Heart left ventricle (tissue), 16 donors: ENCODE results near the gene HIPK2. TPM values are rescaled to one million over a fixed set of nuclear protein-coding genes. Genes with fewer than 3 reads are reported as not detected.

Experiments
- ATAC-seq, 4 donors: fragments of 200-7000 bp; cut with Tn5 transposase; one replicate each; pipeline ENCODE4 v1.9.1; 2020 to 2022; ENCODE audit warnings: moderate library complexity in 4 of 4, mild to moderate bottlenecking in 3 of 4, moderate number of reproducible peaks in 1 of 4
- DNase-seq, 5 donors: peaks; one replicate each; pipeline ENCODE4 v3.0.0-alpha.2; 2020
- H3K27ac ChIP-seq, 12 donors: fragments of 200-600 bp; sonication (generic) in 4 of 12; one replicate each; pipeline versions ENCODE4 v1.5.0 to v1.8.0; 2016 to 2022; ENCODE audit warnings: mild to moderate bottlenecking in 2 of 12
- H3K27me3 ChIP-seq, 9 donors: fragments of 200-600 bp; sonication (generic) in 2 of 9; one replicate each; pipeline versions ENCODE4 v1.5.1 to v1.8.0; 2016 to 2022; ENCODE audit warnings: mild to moderate bottlenecking in 3 of 9
- H3K36me3 ChIP-seq, 9 donors: fragments of 200-600 bp; sonication (generic) in 2 of 9; one replicate each; pipeline versions ENCODE4 v1.5.0 to v1.8.0; 2018 to 2022; ENCODE audit warnings: mild to moderate bottlenecking in 2 of 9
- H3K4me1 ChIP-seq, 12 donors: fragments of 200-600 bp; sonication (generic) in 4 of 12; one replicate each; pipeline versions ENCODE4 v1.5.0 to v1.8.0; 2016 to 2022; ENCODE audit warnings: mild to moderate bottlenecking in 3 of 12
- H3K4me3 ChIP-seq, 12 donors: fragments of 200-600 bp; sonication (generic) in 4 of 12; one replicate each; pipeline versions ENCODE4 v1.5.0 to v1.8.0; 2017 to 2022; ENCODE audit warnings: mild to moderate bottlenecking in 9 of 12, moderate library complexity in 4 of 12
- H3K9me3 ChIP-seq, 12 donors: fragments of 200-600 bp; sonication (generic) in 4 of 12; one replicate each; pipeline versions ENCODE4 v1.5.0 to v1.8.0; 2016 to 2022; ENCODE audit warnings: mild to moderate bottlenecking in 1 of 12
- POLR2A ChIP-seq, 2 donors: fragments of 450-650 bp; IDR thresholded peaks; one replicate each; pipeline ENCODE4 v1.6.1; 2017; ENCODE audit warnings: antibody characterized with exemption in 2 of 2, mild to moderate bottlenecking in 2 of 2, moderate library complexity in 2 of 2
- WGBS, 4 donors: extraction: QIAGEN DNeasy Blood & Tissue Kit in 2 of 4; methylation state at CpG; one replicate each; pipeline versions ENCODE4 v1.1.5 to v1.1.7; 2013 to 2018; 5-methylcytosine and 5-hydroxymethylcytosine counted together
- intact Hi-C, 10 donors: fragments of 100-400 bp; cut with DNase I; formaldehyde crosslinking; loops; one replicate each; pipeline versions ENCODE4 v1.11.1 to v1.14.2; 2022
- polyA plus RNA-seq, 2 donors: library from polyadenylated mRNA; stranded (reverse); fragments of 200-250 nt; gene quantifications; one replicate each; pipeline ENCODE4 v1.2.3, GENCODE V29; 2013
- total RNA-seq, 9 donors: library from RNA; depleted of rRNA in 2 of 9; stranded (reverse); fragments of >200 nt in 2 of 9; fragmentation: NEBNext Ultra II Directional in 3 of 9; extraction: Animal tissue kit (Norgen Biotek cat#: 25700) in 3 of 9; gene quantifications; one replicate each; pipeline versions ENCODE4 v1.1.0 to v1.2.4, GENCODE V29; 2016 to 2023
- TF ChIP-seq, protein P1 (sequence below), 12 donors: fragments of 200-600 bp; sonication (generic) in 4 of 12; IDR thresholded peaks; one replicate each; pipeline versions ENCODE4 v1.5.0 to v1.8.0; 2018 to 2022; ENCODE audit warnings: antibody characterized with exemption in 12 of 12, mild to moderate bottlenecking in 5 of 12
- donor health status: ischemic (EF 13 %, LVEDD 7.1; RV severe dilation, severe dysfunction).
- donor health status: healthy with polysubstance abuse.
- donor health status: DM: no; HTN: yes; CAD: no.
- donor health status: DM: no; HTN: no; CAD: no.
- donor health status: ischemic (EF 25% LVEDD 6.9; RV normal size, moderate dysfunction).
- donor health status: ischemic (EF 25% LVEDD 5.7; RV mildly dilated, moderate dysfunction).
- donor health status: healthy.
- donor health status: DM: yes; HTN: yes; CAD: no.
- donor health status: ischemic (EF 35%, LVEDD 5.7; RV mildly dilated, moderate dysfunction).
- donor health status: nonischemic (EF 11% LVEDD 7.7; RV severe dilation, severe dysfunction).
- donor health status: DM: yes; HTN: yes; CAD: no.
- donor health status: PGD.
- donor health status: ischemic (EF 29% LVEDD 5.4; RV normal size, mild dysfunction).
- donor health status: nonischemic (EF 23%, LVEDD 6.1; RV moderate dilation, normal function).

The HIPK2 gene
- total and polyA plus RNA-seq, 11 donors = 43.2 to 244 (median 143) TPM

GRCh38 chr7:139718141-139718540, 59.7 kb downstream of the HIPK2 start:
- H3K27ac ChIP-seq = peak overlapping the region in 1 of 12 donors; percentile 68
- H3K4me3 ChIP-seq = no peak overlapping the region
- no peak for TF ChIP-seq POLR2A (IDR thresholded peaks at IDR 0.05)
- TF ChIP-seq, protein P1, sequence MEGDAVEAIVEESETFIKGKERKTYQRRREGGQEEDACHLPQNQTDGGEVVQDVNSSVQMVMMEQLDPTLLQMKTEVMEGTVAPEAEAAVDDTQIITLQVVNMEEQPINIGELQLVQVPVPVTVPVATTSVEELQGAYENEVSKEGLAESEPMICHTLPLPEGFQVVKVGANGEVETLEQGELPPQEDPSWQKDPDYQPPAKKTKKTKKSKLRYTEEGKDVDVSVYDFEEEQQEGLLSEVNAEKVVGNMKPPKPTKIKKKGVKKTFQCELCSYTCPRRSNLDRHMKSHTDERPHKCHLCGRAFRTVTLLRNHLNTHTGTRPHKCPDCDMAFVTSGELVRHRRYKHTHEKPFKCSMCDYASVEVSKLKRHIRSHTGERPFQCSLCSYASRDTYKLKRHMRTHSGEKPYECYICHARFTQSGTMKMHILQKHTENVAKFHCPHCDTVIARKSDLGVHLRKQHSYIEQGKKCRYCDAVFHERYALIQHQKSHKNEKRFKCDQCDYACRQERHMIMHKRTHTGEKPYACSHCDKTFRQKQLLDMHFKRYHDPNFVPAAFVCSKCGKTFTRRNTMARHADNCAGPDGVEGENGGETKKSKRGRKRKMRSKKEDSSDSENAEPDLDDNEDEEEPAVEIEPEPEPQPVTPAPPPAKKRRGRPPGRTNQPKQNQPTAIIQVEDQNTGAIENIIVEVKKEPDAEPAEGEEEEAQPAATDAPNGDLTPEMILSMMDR (IDR thresholded peaks at IDR 0.05) = no peak
- DNase-seq (no peak), ATAC-seq (no peak)
- H3K4me1 ChIP-seq = peaks cover 11 to 75% (median 47%) of the 10 kb centered on the region in 12 donors
- H3K9me3 ChIP-seq = no peaks in the 10 kb centered on the region
- H3K27me3 ChIP-seq = no peaks in the 10 kb centered on the region
- peaks cover 0 to 33% (median 27%) of the 10 kb centered on the region in 9 donors for H3K36me3 ChIP-seq
- intact Hi-C loops = no loop called here

- DNase-seq = no peak
- Histone ChIP-seq H3K27me3 (no peaks in the 10 kb centered on the region), H3K27ac (no peak overlapping the region), H3K9me3 (no peaks in the 10 kb centered on the region), H3K4me3 (no peak overlapping the region), H3K4me1 (peaks cover 3 to 67% (median 42%) of the 10 kb centered on the region in 12 donors), H3K36me3 (peaks cover 0 to 44% (median 27%) of the 10 kb centered on the region in 9 donors)
- TF ChIP-seq, protein P1 (IDR thresholded peaks at IDR 0.05) = no peak
- TF ChIP-seq POLR2A (IDR thresholded peaks at IDR 0.05) = no peak
- intact Hi-C loops = no loop called here
- 96 to 97% (median 97%) methylated on average over 35 to 39 of the region's 39 CpGs for WGBS, 4 donors
- ATAC-seq = no peak
These were observed 61.4 kb downstream of the HIPK2 start for GRCh38 chr7:139716156-139716942.

- no peaks in the 10 kb centered on the region for H3K9me3 ChIP-seq
- TF ChIP-seq, protein P1 (IDR thresholded peaks at IDR 0.05) = no peak
- TF ChIP-seq POLR2A (IDR thresholded peaks at IDR 0.05) = no peak
- DNase-seq (no peak), ATAC-seq (no peak)
- H3K27me3 ChIP-seq = no peaks in the 10 kb centered on the region
- H3K4me3 ChIP-seq = no peak overlapping the region
- peaks cover 0 to 44% (median 28%) of the 10 kb centered on the region in 9 donors for H3K36me3 ChIP-seq
- WGBS, 4 donors = 92 to 93% (median 93%) methylated on average over 13 of the region's 13 CpGs
- H3K27ac ChIP-seq = peak overlapping the region in 11 of 12 donors; percentile 57 to 90 (median 77)
- H3K4me1 ChIP-seq = peaks cover 3 to 61% (median 37%) of the 10 kb centered on the region in 12 donors
- intact Hi-C loops = no loop called here
These were observed 62.5 kb downstream of the HIPK2 start for GRCh38 chr7:139715194-139715815.

DNA sequence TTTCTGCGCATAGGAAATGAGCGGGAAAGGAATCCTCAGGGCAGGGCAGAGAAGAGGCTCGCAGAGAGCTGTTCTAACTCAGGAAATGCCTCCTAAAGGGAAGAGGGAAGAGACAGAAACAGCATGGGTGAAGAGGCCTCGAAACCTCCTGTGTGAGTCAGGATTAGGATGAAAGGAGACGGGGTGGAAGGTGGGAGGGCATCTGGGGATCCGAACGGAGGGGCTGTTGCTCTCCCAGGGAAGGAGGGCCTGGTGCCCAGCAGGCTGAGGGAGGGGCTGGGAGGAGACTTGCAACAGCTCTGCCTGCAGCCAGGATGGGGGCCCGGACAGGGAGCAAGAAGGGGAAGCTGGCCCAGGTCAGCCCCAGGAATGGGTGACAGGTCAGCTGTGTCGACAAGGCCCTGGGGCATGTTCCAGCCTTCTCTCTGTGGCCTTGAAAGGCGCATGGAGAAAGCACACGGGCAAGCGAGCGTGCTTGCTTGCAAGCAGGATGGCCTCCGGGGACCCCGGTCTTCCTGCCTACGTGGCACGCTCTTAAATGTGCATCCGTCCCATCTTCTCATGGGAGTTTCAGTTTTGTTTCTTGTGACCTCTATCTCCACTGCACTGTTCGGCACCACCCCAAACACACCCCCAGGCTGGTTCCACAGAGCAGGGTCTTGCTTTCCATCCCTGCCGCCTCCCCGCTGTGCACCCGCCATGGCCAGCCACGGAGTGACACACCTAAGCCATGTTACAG, 63.5 kb downstream of the HIPK2 start:
- H3K27ac ChIP-seq = peak overlapping the region; percentile 44 to 90 (median 76)
- no peaks in the 10 kb centered on the region for H3K27me3 ChIP-seq
- H3K36me3 ChIP-seq = peaks cover 0 to 44% (median 28%) of the 10 kb centered on the region in 9 donors
- ATAC-seq (peak in 3 of 4 donors; percentile 56 to 82 (median 58)), DNase-seq (peak; percentile 56 to 79 (median 69))
- TF ChIP-seq, protein P1 (IDR thresholded peaks at IDR 0.05) = no peak
- no peak for TF ChIP-seq POLR2A (IDR thresholded peaks at IDR 0.05)
- H3K4me3 ChIP-seq = no peak overlapping the region
- intact Hi-C loops = no loop called here
- WGBS, 4 donors = 52 to 69% (median 59%) methylated on average over 22 to 23 of the region's 23 CpGs
- peaks cover 3 to 61% (median 41%) of the 10 kb centered on the region in 12 donors for H3K4me1 ChIP-seq
- no peaks in the 10 kb centered on the region for H3K9me3 ChIP-seq
